COLO668 (cell line): ENCODE results near the gene FITM1.

Source experiments
- DNase-seq: peaks from one replicate; lab custom pipeline; 2025; ENCODE audit not compliant: unreplicated experiment; lab: John Stamatoyannopoulos, UW

The FITM1 gene

GRCh38 chr14:24116128-24116814, 14.2 kb upstream of the FITM1 start:
- DNase-seq, result no peak

- no peak for DNase-seq
These were observed 13.3 kb upstream of the FITM1 start for GRCh38 chr14:24117179-24117578.

- no peak for DNase-seq
These were observed 10.8 kb upstream of the FITM1 start for GRCh38 chr14:24119691-24120090.

DNA sequence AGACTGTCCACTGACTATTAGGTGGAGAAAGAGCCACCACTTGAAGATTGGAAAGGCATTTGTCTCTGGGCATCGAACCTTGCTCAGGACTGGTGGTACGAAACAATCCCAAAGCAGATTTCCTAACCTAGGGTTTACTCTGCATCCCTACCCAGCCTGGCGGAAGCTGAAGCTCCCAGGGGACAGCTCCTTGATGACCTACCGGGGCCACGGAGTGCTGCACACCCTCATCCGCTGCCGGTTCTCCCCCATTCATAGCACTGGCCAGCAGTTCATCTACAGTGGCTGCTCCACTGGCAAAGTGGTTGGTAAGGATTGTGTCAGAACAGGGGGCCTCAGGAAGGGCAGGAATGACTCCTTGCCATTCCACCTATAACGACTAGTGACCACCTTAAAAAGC, 9.2 kb upstream of the FITM1 start:
- DNase-seq, result no peak

DNA sequence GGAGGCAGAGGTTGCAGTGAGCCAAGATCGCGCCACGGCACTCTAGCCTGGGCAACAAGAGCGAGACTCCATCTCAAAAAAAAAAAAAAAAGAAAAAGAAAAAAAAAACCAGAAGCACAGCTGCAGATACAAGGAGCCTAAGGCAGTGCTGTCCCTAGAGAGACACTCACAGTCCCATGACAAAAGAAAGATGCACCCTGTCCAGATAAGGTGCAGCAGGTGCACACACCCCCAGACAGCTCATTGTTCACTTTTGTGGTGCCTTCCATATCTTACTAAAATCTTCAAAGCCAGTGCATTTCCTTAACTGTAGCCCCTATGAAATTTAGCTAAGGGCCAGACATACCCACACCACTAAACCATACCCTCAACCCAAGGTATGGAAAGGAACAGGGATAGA, 8.0 kb upstream of the FITM1 start:
- DNase-seq, result no peak

DNA sequence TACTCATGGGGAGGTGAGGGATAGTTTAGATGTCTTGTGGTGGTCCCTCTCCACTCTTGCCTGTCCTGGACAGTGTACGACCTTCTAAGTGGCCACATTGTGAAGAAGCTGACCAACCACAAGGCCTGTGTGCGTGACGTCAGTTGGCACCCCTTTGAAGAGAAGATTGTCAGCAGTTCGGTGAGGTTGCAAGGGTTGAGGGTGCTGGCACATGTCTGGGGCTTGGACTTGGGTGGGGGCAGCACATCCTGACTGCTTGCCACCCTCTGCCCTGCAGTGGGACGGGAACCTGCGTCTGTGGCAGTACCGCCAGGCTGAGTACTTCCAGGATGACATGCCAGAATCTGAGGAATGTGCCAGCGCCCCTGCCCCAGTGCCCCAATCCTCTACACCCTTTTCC, 7.6 kb upstream of the FITM1 start:
- no peak for DNase-seq

DNA sequence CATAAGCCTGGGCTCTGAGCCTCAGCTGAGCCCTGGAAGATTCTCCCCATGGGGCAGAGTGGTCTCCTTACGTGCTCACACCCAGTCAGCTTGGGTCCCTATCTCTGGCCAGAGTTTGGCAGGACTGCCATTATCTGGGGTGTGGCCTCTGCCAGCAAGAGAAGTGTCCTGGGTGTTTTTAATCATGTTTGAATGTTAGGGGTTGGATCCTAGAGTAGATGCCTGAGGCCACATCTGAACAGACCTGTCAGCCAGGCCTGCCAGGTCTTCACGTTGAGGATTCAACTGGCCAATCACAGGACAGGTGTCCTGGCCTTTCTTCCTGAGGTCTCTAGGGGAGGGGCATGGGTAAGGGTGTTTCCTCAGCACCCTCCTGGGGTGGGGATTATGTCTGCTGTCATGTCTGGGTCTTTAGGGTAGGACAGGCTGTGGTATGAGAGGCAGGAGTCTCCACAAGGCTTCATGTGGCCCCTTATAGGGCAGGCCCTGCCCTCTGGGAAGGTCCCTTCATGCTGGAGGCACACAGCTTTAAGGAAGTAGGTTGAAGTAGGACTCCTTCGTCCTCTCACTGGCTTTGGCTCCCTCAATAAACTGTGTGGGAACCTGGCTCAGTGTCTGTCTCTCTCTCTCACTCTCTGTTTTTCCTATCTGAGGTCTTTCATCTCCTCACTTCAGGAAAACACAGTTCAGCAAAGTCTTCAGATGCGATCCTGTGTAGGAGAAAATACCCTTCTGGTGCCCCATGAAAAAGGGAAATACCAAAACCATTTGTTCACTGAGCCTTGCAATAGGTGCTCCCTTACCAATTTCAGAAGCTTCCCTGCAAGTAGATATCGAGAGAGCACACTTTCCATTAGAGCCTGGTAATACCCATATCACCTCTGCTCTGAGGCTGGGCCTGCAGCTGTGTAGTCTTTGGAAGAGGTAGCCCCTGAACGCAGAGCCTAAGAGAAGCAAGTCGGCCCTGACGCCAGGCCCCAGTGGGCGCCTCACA, 6.7 kb upstream of the FITM1 start:
- DNase-seq, result no peak

GRCh38 chr14:24126939-24127338, 3.5 kb upstream of the FITM1 start:
- no peak for DNase-seq

DNA sequence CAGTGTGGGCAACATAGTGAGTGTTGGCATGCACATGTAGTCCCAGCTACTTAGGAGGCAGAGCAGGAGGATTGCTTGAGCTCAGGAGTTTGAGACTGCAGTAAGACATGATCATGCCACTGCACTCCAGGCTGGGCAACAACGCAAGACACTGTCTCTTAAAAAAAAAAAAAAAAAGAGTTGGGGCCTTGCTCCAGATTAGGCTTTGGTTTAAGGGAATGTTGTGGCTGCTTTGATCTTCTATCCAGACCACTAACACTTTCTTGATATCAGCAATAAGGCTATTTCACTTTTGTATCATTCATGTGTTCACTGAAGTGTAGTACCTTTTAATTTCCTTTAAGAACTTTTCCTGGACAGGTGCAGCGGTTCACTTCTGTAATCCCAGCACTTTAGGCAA, 2.8 kb upstream of the FITM1 start:
- no peak for DNase-seq

DNA sequence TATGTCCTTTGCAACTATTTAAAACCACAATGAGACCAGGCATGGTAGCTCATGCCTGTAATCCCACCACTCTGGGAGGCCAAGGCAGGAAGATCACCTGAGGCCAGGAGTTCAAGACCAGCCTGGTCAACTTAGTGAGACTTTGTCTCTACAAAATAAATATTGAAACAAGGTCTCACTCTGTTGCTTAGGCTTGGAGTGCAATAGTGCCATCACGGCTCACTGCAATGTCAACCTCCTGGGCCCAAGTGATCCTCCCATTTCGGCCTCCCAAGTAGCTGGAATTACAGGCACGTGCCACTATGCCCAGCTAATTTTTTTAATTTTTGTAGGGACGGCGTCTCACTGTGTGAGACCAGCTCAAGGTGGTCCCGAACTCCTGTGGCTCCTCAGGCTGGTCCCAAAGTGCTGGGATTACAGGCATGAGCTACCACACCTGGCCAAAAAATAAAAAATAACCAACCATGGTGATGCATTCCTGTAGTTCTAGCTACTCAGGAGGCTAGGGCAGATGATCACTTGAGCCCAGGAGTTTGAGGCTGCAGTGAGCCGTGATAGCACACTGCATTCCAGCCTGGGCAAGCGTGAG, 955 bp upstream of the FITM1 start:
- no peak for DNase-seq

GRCh38 chr14:24130717-24131548, 474 bp downstream of the FITM1 start:
- DNase-seq, result no peak

DNA sequence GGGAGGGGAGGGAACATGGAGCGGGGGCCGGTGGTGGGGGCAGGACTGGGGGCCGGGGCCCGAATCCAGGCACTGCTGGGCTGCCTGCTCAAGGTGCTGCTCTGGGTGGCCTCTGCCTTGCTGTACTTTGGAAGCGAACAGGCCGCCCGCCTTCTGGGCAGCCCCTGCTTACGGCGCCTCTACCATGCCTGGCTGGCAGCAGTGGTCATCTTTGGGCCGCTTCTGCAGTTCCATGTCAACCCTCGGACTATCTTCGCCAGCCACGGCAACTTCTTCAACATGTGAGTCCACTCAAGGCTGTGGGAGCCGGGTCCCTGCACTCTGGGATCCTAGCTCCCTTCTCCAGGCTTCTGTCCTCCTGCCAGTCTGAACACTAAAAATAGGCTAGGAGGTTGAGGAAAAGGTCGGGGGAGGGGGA, 1.1 kb downstream of the FITM1 start:
- no peak for DNase-seq

DNA sequence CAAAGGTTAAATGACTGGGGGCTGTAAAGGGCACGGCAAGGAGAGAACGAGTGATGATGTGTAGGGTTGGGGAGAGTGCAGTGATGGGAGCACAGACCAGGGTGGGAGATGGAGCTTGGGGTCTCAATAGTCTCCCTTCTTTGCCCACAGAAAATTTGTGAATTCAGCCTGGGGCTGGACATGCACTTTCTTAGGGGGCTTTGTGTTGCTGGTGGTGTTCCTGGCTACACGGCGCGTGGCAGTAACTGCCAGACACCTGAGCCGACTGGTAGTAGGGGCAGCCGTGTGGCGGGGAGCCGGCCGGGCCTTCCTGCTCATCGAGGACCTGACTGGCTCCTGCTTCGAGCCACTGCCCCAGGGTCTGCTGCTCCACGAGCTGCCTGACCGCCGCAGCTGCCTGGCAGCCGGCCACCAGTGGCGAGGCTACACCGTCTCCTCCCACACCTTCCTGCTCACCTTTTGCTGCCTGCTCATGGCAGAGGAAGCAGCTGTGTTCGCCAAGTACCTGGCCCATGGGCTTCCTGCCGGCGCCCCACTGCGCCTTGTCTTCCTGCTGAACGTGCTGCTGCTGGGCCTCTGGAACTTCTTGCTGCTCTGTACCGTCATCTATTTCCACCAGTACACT, 1.7 kb downstream of the FITM1 start:
- peak; percentile 77 for DNase-seq

- no peak for DNase-seq
These were observed 2.5 kb downstream of the FITM1 start for GRCh38 chr14:24132976-24133375.

- DNase-seq, result no peak
These were observed 3.3 kb downstream of the FITM1 start for GRCh38 chr14:24133735-24134134.

GRCh38 chr14:24135584-24135833, 5.0 kb downstream of the FITM1 start:
- no peak for DNase-seq

GRCh38 chr14:24135834-24136683, 5.6 kb downstream of the FITM1 start, which contains the start of gene PSME1:
TSS of gene PSME1 (plus strand) at chr14:24136194. CDS start at chr14:24136263, 69 bp downstream.
- peak; percentile 99 for DNase-seq

- DNase-seq, result peak; percentile 25
These were observed 6.4 kb downstream of the FITM1 start for GRCh38 chr14:24136684-24137528.
